ENCODE data around the gene STEAP2. TPM values are rescaled to one million over a fixed set of nuclear protein-coding genes. Genes with fewer than 3 reads are reported as not detected.

STEAP2 gene
- 2.7 and 16.2 TPM in 2 replicates for total RNA-seq

DNA sequence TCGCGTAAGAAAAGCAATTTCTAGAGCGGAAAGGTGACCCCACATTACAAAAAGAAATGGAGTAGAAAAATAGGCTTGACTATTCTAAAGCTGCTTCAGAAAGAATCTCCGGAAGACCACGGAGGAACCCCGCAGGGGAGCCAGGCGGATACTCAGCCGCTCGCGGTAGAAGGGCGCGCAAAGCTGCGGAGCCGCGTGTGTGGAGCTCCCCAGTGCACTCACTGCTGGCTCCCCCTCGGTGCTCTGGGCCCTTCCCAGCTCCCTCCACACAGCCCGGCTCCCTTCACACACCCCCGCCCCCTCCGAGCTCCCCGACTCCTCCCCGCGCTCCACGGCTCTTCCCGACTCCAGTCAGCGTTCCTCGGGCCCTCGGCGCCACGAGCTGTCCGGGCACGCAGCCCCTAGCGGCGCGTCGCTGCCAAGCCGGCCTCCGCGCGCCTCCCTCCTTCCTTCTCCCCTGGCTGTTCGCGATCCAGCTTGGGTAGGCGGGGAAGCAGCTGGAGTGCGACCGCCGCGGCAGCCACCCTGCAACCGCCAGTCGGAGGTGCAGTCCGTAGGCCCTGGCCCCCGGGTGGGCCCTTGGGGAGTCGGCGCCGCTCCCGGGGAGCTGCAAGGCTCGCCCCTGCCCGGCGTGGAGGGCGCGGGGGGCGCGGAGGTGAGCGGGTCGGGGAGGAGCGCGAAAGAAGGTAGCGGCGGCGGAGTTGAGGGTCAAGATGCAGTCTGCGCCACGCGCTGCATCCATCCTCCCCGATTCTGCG, at the start of gene STEAP2:
Gene STEAP2 (plus strand): TSS at position 350 of the 758 bp plus-strand sequence. CDS start 13,343 bp downstream, outside the sequence.

DNA sequence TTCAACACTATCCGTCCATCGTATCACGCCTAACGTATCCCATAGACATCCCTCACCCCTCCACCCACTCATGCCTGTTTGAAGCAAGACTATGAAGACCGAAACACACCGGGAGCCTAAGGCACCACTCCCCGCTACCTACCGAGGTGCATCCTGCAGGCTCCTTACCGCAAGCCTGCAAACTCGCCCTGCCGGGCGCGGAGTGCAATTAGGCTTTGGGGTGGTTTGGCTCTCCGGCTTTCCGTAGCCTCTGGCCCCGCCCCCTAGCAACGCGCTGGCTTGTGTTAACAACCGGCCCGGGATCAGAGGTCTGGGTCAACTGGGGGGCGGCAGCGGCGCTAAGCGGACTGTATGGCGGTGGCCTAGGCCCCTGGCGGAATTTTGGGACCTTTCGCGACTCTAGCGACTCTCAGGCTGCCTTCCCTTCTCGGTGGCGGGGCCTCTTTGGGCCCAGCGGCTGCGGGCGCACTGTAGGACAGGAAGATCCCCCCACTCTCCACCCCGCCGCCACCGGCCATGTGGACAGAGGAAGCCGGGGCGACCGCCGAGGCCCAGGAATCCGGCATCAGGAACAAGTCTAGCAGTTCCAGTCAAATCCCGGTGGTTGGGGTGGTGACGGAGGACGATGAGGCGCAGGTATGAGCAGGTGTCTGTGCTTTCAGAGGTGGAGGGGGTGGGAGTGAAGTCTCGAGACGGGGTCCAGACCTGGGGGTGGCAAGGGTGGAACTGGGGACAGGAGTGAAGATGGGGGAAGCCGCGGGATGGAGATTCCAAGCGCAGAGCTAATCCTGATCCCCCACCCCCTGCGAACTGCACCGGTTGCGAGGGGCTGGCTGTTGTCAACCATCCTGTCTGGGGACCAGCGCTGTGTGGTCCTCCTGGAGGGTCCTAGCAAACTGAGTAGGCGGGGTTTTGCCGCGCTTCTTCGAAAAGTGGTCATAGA, 33.6 kb downstream of the STEAP2 start, which contains the start of gene CFAP69:
Gene CFAP69 (plus strand): TSS at position 266 of the 943 bp plus-strand sequence. CDS start 251 bp downstream, at position 517.

Other genes starting within 250 kb of the STEAP2 start
- 9.9 and 20.1 TPM in 2 replicates for gene STEAP1, start 57.3 kb upstream of the STEAP2 start, total RNA-seq
- gene CFAP69, start 33.4 kb downstream of the STEAP2 start, total RNA-seq = 2.1 and 3.7 TPM in 2 replicates
- not detected in 2 replicates for gene FAM237B, start 109.6 kb downstream of the STEAP2 start, total RNA-seq
- 30.8 and 31.4 TPM in 2 replicates for gene GTPBP10, start 135.0 kb downstream of the STEAP2 start, total RNA-seq
- gene CLDN12, start 191.7 kb downstream of the STEAP2 start, total RNA-seq = 71.8 and 86.8 TPM in 2 replicates